Measurements from ENCODE around the gene LINGO4.

Gene LINGO4

GRCh38 chr1:151839457-151840403, 34.5 kb upstream of the LINGO4 start, which contains the start of gene C2CD4D:
Gene C2CD4D, minus strand, starts transcription at chr1:151839820. Its CDS starts 831 bp downstream, at chr1:151838989.
- ATAC-seq (peak; percentile 62), DNase-seq (peak; percentile 70)
- H3K27me3 Mint-ChIP-seq, result peaks cover 1% of the 10 kb centered on the region
- H3K4me3 Mint-ChIP-seq, result peak within 1 kb of the TSS; percentile 84
- H3K4me1 Mint-ChIP-seq, result peaks cover 53% of the 10 kb centered on the region
- no peaks in the 10 kb centered on the region for H3K9me3 Mint-ChIP-seq
- H3K36me3 Mint-ChIP-seq (ENCODE audit: low read depth), result peaks cover 23% of the 10 kb centered on the region
- H3K27ac Mint-ChIP-seq, result peak within 1 kb of the TSS; percentile 80

GRCh38 chr1:151839082-151839412, 33.8 kb upstream of the LINGO4 start:
- Mint-ChIP-seq H3K36me3 (ENCODE audit: low read depth) (peaks cover 22% of the 10 kb centered on the region), H3K4me3 (peak overlapping the region; percentile 84), H3K9me3 (no peaks in the 10 kb centered on the region), H3K27me3 (peaks cover 1% of the 10 kb centered on the region), H3K4me1 (peaks cover 60% of the 10 kb centered on the region), H3K27ac (peak overlapping the region; percentile 80)
- DNase-seq (no peak), ATAC-seq (no peak)

GRCh38 chr1:151838222-151839081, 33.2 kb upstream of the LINGO4 start:
- Mint-ChIP-seq H3K4me1 (peaks cover 66% of the 10 kb centered on the region), H3K36me3 (ENCODE audit: low read depth) (peaks cover 20% of the 10 kb centered on the region), H3K4me3 (peak overlapping the region; percentile 84), H3K9me3 (no peaks in the 10 kb centered on the region), H3K27ac (peak overlapping the region; percentile 80), H3K27me3 (peaks cover 1% of the 10 kb centered on the region)
- DNase-seq (no peak), ATAC-seq (no peak)

GRCh38 chr1:151837884-151838221, 32.6 kb upstream of the LINGO4 start:
- no peak for ATAC-seq
- Mint-ChIP-seq H3K27ac (peak overlapping the region; percentile 89), H3K9me3 (no peaks in the 10 kb centered on the region), H3K36me3 (ENCODE audit: low read depth) (peaks cover 15% of the 10 kb centered on the region), H3K27me3 (peaks cover 1% of the 10 kb centered on the region), H3K4me3 (peak overlapping the region; percentile 79), H3K4me1 (peaks cover 68% of the 10 kb centered on the region)
- no peak for DNase-seq

- peaks cover 1% of the 10 kb centered on the region for H3K27me3 Mint-ChIP-seq
- DNase-seq (no peak), ATAC-seq (peak; percentile 58)
- H3K9me3 Mint-ChIP-seq, result no peaks in the 10 kb centered on the region
- H3K4me1 Mint-ChIP-seq, result peaks cover 69% of the 10 kb centered on the region
- H3K27ac Mint-ChIP-seq, result peak overlapping the region; percentile 89
- peaks cover 12% of the 10 kb centered on the region for H3K36me3 Mint-ChIP-seq (ENCODE audit: low read depth)
- peak overlapping the region; percentile 79 for H3K4me3 Mint-ChIP-seq
These were observed 32.0 kb upstream of the LINGO4 start for GRCh38 chr1:151837197-151837596.

GRCh38 chr1:151835596-151835995, 30.4 kb upstream of the LINGO4 start:
- H3K27me3 Mint-ChIP-seq, result peaks cover 1% of the 10 kb centered on the region
- no peak overlapping the region for H3K4me3 Mint-ChIP-seq
- ATAC-seq (no peak), DNase-seq (no peak)
- peaks cover 71% of the 10 kb centered on the region for H3K4me1 Mint-ChIP-seq
- H3K27ac Mint-ChIP-seq, result no peak overlapping the region
- H3K36me3 Mint-ChIP-seq (ENCODE audit: low read depth), result peaks cover 3% of the 10 kb centered on the region
- no peaks in the 10 kb centered on the region for H3K9me3 Mint-ChIP-seq

GRCh38 chr1:151834239-151834638, 29.0 kb upstream of the LINGO4 start:
- H3K36me3 Mint-ChIP-seq (ENCODE audit: low read depth), result no peaks in the 10 kb centered on the region
- H3K27me3 Mint-ChIP-seq, result peaks cover 1% of the 10 kb centered on the region
- H3K9me3 Mint-ChIP-seq, result no peaks in the 10 kb centered on the region
- H3K4me3 Mint-ChIP-seq, result no peak overlapping the region
- DNase-seq, result no peak
- H3K27ac Mint-ChIP-seq, result no peak overlapping the region
- ATAC-seq, result peak; percentile 9
- peaks cover 71% of the 10 kb centered on the region for H3K4me1 Mint-ChIP-seq

- H3K4me3 Mint-ChIP-seq, result no peak overlapping the region
- peaks cover 80% of the 10 kb centered on the region for H3K4me1 Mint-ChIP-seq
- no peaks in the 10 kb centered on the region for H3K9me3 Mint-ChIP-seq
- H3K36me3 Mint-ChIP-seq (ENCODE audit: low read depth), result no peaks in the 10 kb centered on the region
- peak overlapping the region; percentile 51 for H3K27ac Mint-ChIP-seq
- no peak for ATAC-seq
- no peak for DNase-seq
- peaks cover 1% of the 10 kb centered on the region for H3K27me3 Mint-ChIP-seq
These were observed 28.1 kb upstream of the LINGO4 start for GRCh38 chr1:151833172-151833900.

GRCh38 chr1:151832318-151832980, 27.2 kb upstream of the LINGO4 start:
- no peak overlapping the region for H3K4me3 Mint-ChIP-seq
- DNase-seq (no peak), ATAC-seq (no peak)

GRCh38 chr1:151831605-151832004, 26.4 kb upstream of the LINGO4 start, which contains the start of gene RORC:
Gene RORC, minus strand, starts transcription at chr1:151831802. Its CDS starts 38 bp downstream, at chr1:151831764.
- DNase-seq (no peak), ATAC-seq (no peak)
- Mint-ChIP-seq H3K4me3 (no peak within 1 kb of the TSS), H3K36me3 (ENCODE audit: low read depth) (no peaks in the 10 kb centered on the region), H3K9me3 (no peaks in the 10 kb centered on the region), H3K27me3 (peaks cover 1% of the 10 kb centered on the region), H3K4me1 (peaks cover 83% of the 10 kb centered on the region), H3K27ac (no peak within 1 kb of the TSS)

More at GRCh38 chr1:151832318-151832980, 27.2 kb upstream of the LINGO4 start:
- no peaks in the 10 kb centered on the region for H3K9me3 Mint-ChIP-seq
- H3K4me1 Mint-ChIP-seq, result peaks cover 84% of the 10 kb centered on the region
- no peak overlapping the region for H3K27ac Mint-ChIP-seq
- no peaks in the 10 kb centered on the region for H3K36me3 Mint-ChIP-seq (ENCODE audit: low read depth)
- peaks cover 1% of the 10 kb centered on the region for H3K27me3 Mint-ChIP-seq

GRCh38 chr1:151831256-151831591, 26.0 kb upstream of the LINGO4 start:
- no peak overlapping the region for H3K4me3 Mint-ChIP-seq
- no peak for ATAC-seq
- H3K4me1 Mint-ChIP-seq, result peaks cover 83% of the 10 kb centered on the region

GRCh38 chr1:151830055-151830454, 24.8 kb upstream of the LINGO4 start:
- H3K27me3 Mint-ChIP-seq, result no peaks in the 10 kb centered on the region
- ATAC-seq, result no peak
- H3K4me1 Mint-ChIP-seq, result peaks cover 85% of the 10 kb centered on the region
- H3K27ac Mint-ChIP-seq, result no peak overlapping the region
- no peaks in the 10 kb centered on the region for H3K9me3 Mint-ChIP-seq
- DNase-seq, result no peak
- H3K4me3 Mint-ChIP-seq, result no peak overlapping the region
- no peaks in the 10 kb centered on the region for H3K36me3 Mint-ChIP-seq (ENCODE audit: low read depth)

More at GRCh38 chr1:151831256-151831591, 26.0 kb upstream of the LINGO4 start:
- Mint-ChIP-seq H3K27me3 (no peaks in the 10 kb centered on the region), H3K9me3 (no peaks in the 10 kb centered on the region), H3K36me3 (ENCODE audit: low read depth) (no peaks in the 10 kb centered on the region), H3K27ac (no peak overlapping the region)
- no peak for DNase-seq

- Mint-ChIP-seq H3K9me3 (no peaks in the 10 kb centered on the region), H3K27me3 (no peaks in the 10 kb centered on the region), H3K27ac (peak overlapping the region; percentile 75), H3K4me1 (peaks cover 82% of the 10 kb centered on the region), H3K36me3 (ENCODE audit: low read depth) (no peaks in the 10 kb centered on the region), H3K4me3 (peak overlapping the region; percentile 10)
- DNase-seq (no peak), ATAC-seq (no peak)
These were observed 24.3 kb upstream of the LINGO4 start for GRCh38 chr1:151829352-151830046.
